PFSK-1 (cell line): Measurements from ENCODE around the gene CRYBA4.

Experiments used
- POLR2AphosphoS5 ChIP-seq: IDR thresholded peaks from 2 replicates; pipeline ENCODE4 v1.6.1; 2012; ENCODE audit warnings: low read depth, mild to moderate bottlenecking, control low read depth, low read length, moderate library complexity
- SIN3A ChIP-seq: IDR thresholded peaks from 2 replicates; pipeline ENCODE4 v1.6.1; 2012; ENCODE audit warnings: mild to moderate bottlenecking, low read length, moderate library complexity, borderline replicate concordance; ENCODE audit not compliant: insufficient read depth
- TAF1 ChIP-seq: IDR thresholded peaks from 2 replicates; pipeline ENCODE4 v1.6.1; 2012; ENCODE audit warnings: low read length, control low read depth, borderline replicate concordance; ENCODE audit not compliant: insufficient read depth

DNA sequence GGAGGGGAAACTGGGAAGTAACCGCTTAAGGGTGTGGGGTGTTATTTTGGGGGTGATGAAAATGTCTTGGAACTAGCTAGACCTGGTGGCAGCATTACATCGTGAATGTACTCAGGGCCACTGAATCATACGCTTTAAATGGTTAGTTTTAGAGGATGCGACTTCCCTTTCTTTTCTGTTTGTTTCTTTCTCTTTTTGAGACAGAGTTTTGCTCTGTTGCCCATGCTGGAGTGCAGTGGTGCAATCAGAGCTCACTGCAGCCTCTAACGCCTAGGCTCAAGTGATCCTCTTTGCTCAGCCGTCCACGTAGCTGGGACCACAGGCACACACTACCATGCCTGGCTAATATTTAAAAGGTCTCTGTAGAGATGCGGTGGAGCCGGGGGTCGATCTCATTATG, 30.1 kb downstream of the CRYBA4 start:
- TF ChIP-seq TAF1 (no peak), POLR2AphosphoS5 (no peak), SIN3A (no peak)
